ENCODE data around the gene NRARP. TPM values are rescaled to one million over a fixed set of nuclear protein-coding genes. Genes with fewer than 3 reads are reported as not detected.
A peak's percentile ranks its signal among the peaks of the same experiment; 100 is the strongest.

The NRARP gene
- total RNA-seq, 1 experiment from 2014 or later = 51.5 TPM

GRCh38 chr9:137319739-137320551 is 17.9 kb upstream of the NRARP start (continued):
- TF ChIP-seq FOXP4 (CRISPR knock-in tag; IDR thresholded peaks at IDR 0.05) (no peak), ZMAT4 (CRISPR knock-in tag; IDR thresholded peaks at IDR 0.05) (no peak)

GRCh38 chr9:137319011-137319738 is 17.1 kb upstream of the NRARP start:
- DNase-seq (ENCODE audit: low spot score) = peak; percentile 71
- H3K9me3 Mint-ChIP-seq = no peaks in the 10 kb centered on the region
- H3K36me3 Mint-ChIP-seq = no peaks in the 10 kb centered on the region
- TF ChIP-seq PREB (CRISPR knock-in tag; IDR thresholded peaks at IDR 0.05; ENCODE audit: borderline replicate concordance) (no peak), ZNF396 (CRISPR knock-in tag; IDR thresholded peaks at IDR 0.05; ENCODE audit: borderline replicate concordance) (no peak)
- no peaks in the 10 kb centered on the region for H3K27me3 Mint-ChIP-seq (ENCODE audit: low read depth)
- POLR2A ChIA-PET = interaction anchor here (1.6 kb wide), 1 partner anchor 17 kb away, joined by 10 read pairs; the partner anchor contains the start of gene NRARP
- peaks cover 6% of the 10 kb centered on the region; the same call in 1 of the 2 replicates for H3K4me1 Mint-ChIP-seq
- CTCF ChIA-PET = interaction anchor here (0.6 to 6.6 kb wide), 11 partner anchors 15 to 135 kb away, joined by 3 to 172 read pairs (median 7); partner anchors contain the start of genes EXD3, NOXA1 and NRARP
- H3K27ac Mint-ChIP-seq = 0 out of 2 replicates have a peak overlapping the region, but pooled peaks have one; percentile 57
- no peak overlapping the region for H3K4me3 Mint-ChIP-seq
- peak; percentile 42 for ATAC-seq

- Mint-ChIP-seq H3K4me1 (peaks cover 7% of the 10 kb centered on the region; the same call in 1 of the 2 replicates), H3K36me3 (no peaks in the 10 kb centered on the region), H3K27me3 (ENCODE audit: low read depth) (no peaks in the 10 kb centered on the region), H3K9me3 (no peaks in the 10 kb centered on the region), H3K27ac (0 out of 2 replicates have a peak overlapping the region, but pooled peaks have one; percentile 57), H3K4me3 (no peak overlapping the region)
- CTCF ChIA-PET = interaction anchor here (0.6 to 6.6 kb wide), 11 partner anchors 15 to 477 kb away, joined by 3 to 172 read pairs (median 7); partner anchors contain the start of genes EXD3, NOXA1 and NRARP
- no peak for DNase-seq (ENCODE audit: low spot score)
- POLR2A ChIA-PET = interaction anchor here (0.6 to 1.6 kb wide), 2 partner anchors 16 to 121 kb away, joined by 4 to 10 read pairs; partner anchors contain the start of gene NRARP
- no peak for ATAC-seq
- TF ChIP-seq ATF1 (CRISPR knock-in tag; IDR thresholded peaks at IDR 0.05) = no peak
These were observed 16.5 kb upstream of the NRARP start for GRCh38 chr9:137318602-137319001.

- CTCF ChIA-PET = interaction anchor here (0.6 to 6.6 kb wide), 6 partner anchors 14 to 556 kb away, joined by 3 to 172 read pairs (median 6); partner anchors contain the start of gene NRARP
- H3K36me3 Mint-ChIP-seq = no peaks in the 10 kb centered on the region
- TF ChIP-seq TEAD4 (CRISPR knock-in tag; IDR thresholded peaks at IDR 0.05) (no peak), IRF2 (CRISPR knock-in tag; IDR thresholded peaks at IDR 0.05; ENCODE audit: borderline replicate concordance, low read depth) (no peak), IRF1 (CRISPR knock-in tag; IDR thresholded peaks at IDR 0.05) (no peak), ATF3 (CRISPR knock-in tag; conservative IDR thresholded peaks at IDR 0.05) (no peak), AFF4 (CRISPR knock-in tag; IDR thresholded peaks at IDR 0.05; ENCODE audit: borderline replicate concordance) (no peak), PRDM15 (CRISPR knock-in tag; IDR thresholded peaks at IDR 0.05) (no peak)
These were observed 15.8 kb upstream of the NRARP start for GRCh38 chr9:137317718-137318511.

More at GRCh38 chr9:137317718-137318511, 15.8 kb upstream of the NRARP start:
- no peak overlapping the region for H3K27ac Mint-ChIP-seq
- H3K9me3 Mint-ChIP-seq = no peaks in the 10 kb centered on the region
- DNase-seq (ENCODE audit: low spot score) (no peak), ATAC-seq (no peak)
- H3K27me3 Mint-ChIP-seq (ENCODE audit: low read depth) = no peaks in the 10 kb centered on the region
- H3K4me1 Mint-ChIP-seq = peaks cover 7% of the 10 kb centered on the region; the same call in 1 of the 2 replicates
- no peak overlapping the region for H3K4me3 Mint-ChIP-seq
- POLR2A ChIA-PET = interaction anchor here (0.6 to 1.6 kb wide), 2 partner anchors 16 to 120 kb away, joined by 4 to 10 read pairs; partner anchors contain the start of gene NRARP

Data from WTC11 (cell line).